Erythroblast (primary cell): ENCODE measurements around the gene SUSD1.

Source experiments
- GATA1 ChIP-seq: IDR thresholded peaks from 2 replicates; pipeline ENCODE4 v1.6.1; 2011; ENCODE audit warnings: low read depth, mild to moderate bottlenecking, control low read depth, low read length, moderate library complexity
- POLR2A ChIP-seq: IDR thresholded peaks from 2 replicates; pipeline ENCODE4 v1.6.1; 2011; ENCODE audit warnings: mild to moderate bottlenecking, low read length

DNA sequence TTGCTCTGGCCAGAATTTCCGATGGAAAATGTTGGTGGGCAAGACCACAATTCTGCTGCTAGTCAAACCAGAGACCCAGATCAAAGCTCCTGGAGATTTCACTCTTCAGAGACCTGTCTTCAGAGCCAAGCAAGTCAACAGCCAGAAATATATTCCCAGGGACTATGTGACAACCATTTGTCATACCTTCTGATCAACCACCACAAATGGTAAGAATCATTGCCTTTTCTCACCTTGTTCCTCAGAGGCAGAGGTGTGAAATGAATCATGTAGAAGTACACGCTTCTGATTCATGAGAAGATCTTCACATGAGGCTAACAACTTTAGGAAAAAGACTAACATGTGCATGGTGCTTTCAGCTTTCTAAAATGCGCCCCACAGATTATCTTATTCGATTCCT lies 53.5 kb downstream of the SUSD1 start:
- no peak for TF ChIP-seq POLR2A
- TF ChIP-seq GATA1: no peak
